Aorta (tissue), 5 donors: ENCODE measurements around the gene TBC1D26. TPM values are rescaled to one million over a fixed set of nuclear protein-coding genes. Genes with fewer than 3 reads are reported as not detected.
"Not testable (repeated sequence)": the region's sequence is repeated elsewhere in the genome, so short reads cannot be mapped to it uniquely, and the experiment has no call there.

ENCODE experiments used
- ATAC-seq: fragments of 200-7000 bp; cut with Tn5 transposase; one replicate; pipeline ENCODE4 v1.9.1; 2022; ENCODE audit warnings: moderate library complexity; ENCODE audit not compliant: low FRiP score
- DNase-seq, 2 donors: peaks; one replicate each; pipeline ENCODE4 v3.0.0-alpha.2; 2020
- H3K27ac ChIP-seq, 2 donors: one replicate each; pipeline ENCODE4 v1.5.1; 2013; ENCODE audit warnings: low read length in 2 of 2, mild to moderate bottlenecking in 2 of 2, moderate library complexity in 2 of 2, control low read depth in 1 of 2, inconsistent platforms in 1 of 2, low read depth in 1 of 2
- H3K27me3 ChIP-seq, 2 donors: one replicate each; pipeline ENCODE4 v1.6.1; 2013; ENCODE audit warnings: control low read depth in 1 of 2, low read length in 1 of 2, mild to moderate bottlenecking in 1 of 2, moderate library complexity in 1 of 2; ENCODE audit not compliant: insufficient read depth in 2 of 2, control insufficient read depth in 1 of 2
- H3K36me3 ChIP-seq, 2 donors: one replicate each; pipeline ENCODE4 v1.6.1; 2013; ENCODE audit warnings: control low read depth in 1 of 2, low read length in 1 of 2, mild to moderate bottlenecking in 1 of 2; ENCODE audit not compliant: insufficient read depth in 2 of 2, control insufficient read depth in 1 of 2
- H3K4me1 ChIP-seq, 2 donors: one replicate each; pipeline ENCODE4 v1.6.1; 2013; ENCODE audit warnings: low read length in 2 of 2, control low read depth in 1 of 2, mild to moderate bottlenecking in 1 of 2, moderate library complexity in 1 of 2; ENCODE audit not compliant: insufficient read depth in 2 of 2, control insufficient read depth in 1 of 2
- H3K4me3 ChIP-seq, 2 donors: one replicate each; pipeline ENCODE4 v1.5.1; 2013; ENCODE audit warnings: low read length in 2 of 2, control low read depth in 1 of 2, mild to moderate bottlenecking in 1 of 2
- H3K9me3 ChIP-seq: one replicate; pipeline ENCODE4 v1.6.1; 2013; ENCODE audit warnings: mild to moderate bottlenecking, low read length; ENCODE audit not compliant: control insufficient read depth
- WGBS, 2 donors: extraction: QIAGEN DNeasy Blood & Tissue Kit; methylation state at CpG; one replicate each; pipeline ENCODE4 v1.1.7; 2013; 5-methylcytosine and 5-hydroxymethylcytosine counted together
- intact Hi-C, 2 donors: fragments of 100-400 bp; cut with DNase I; formaldehyde crosslinking; loops; one replicate each; pipeline versions ENCODE4 v1.14.2 to v1.15.0; 2022
- polyA plus RNA-seq, 2 donors: library from polyadenylated mRNA; stranded (reverse); fragments of 200-250 nt; gene quantifications; one replicate each; pipeline ENCODE4 v1.2.3, GENCODE V29; 2013
- total RNA-seq, 2 donors: library from RNA; stranded (reverse); fragmentation: NEBNext Ultra II Directional; extraction: Animal tissue kit (Norgen Biotek cat#: 25700); gene quantifications; one replicate each; pipeline ENCODE4 v1.2.1, GENCODE V29; 2021
- donor health status: healthy with polysubstance abuse.
- donor health status: Bipolar disorder and iron deficiency.
- donor health status: DM: no; HTN: no; CAD: no.
- donor health status: DM: no; HTN: no; CAD: no.
- donor health status: DM: yes; HTN: yes; CAD: no.

The TBC1D26 gene
- total and polyA plus RNA-seq, 4 donors, result 0.51 TPM; not detected in 3

DNA sequence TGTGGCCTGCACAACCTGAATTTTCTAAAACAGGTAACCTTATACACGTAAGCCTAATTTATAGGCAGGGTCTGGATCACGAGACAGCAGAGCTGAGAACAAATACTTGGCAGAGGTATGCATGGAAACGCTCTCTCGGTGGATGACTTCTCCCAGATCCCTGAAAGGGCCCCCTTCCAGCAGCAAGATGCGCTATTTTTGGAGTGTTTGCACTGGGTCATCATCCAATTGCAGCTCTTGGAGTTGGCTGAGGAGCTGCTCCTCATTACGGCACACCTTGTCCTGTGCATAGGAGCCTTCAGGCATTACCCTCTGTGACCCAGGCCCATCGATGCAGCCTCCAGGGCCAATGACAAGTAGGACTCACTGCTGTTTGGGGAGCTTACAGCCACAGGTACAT lies 38.6 kb downstream of the TBC1D26 start:
- WGBS, 2 donors, result 69 to 75% methylated on average over 6 to 7 of the region's 7 CpGs
- ATAC-seq, H3K4me3 ChIP-seq, H3K27ac ChIP-seq, H3K36me3 ChIP-seq, H3K9me3 ChIP-seq, intact Hi-C loops, DNase-seq, H3K27me3 ChIP-seq, H3K4me1 ChIP-seq: not testable (repeated sequence)

GRCh38 chr17:15776871-15777270 lies 44.8 kb downstream of the TBC1D26 start:
- no peaks in the 10 kb centered on the region for H3K9me3 ChIP-seq
- no peak overlapping the region for H3K27ac ChIP-seq
- DNase-seq (no peak), ATAC-seq (no peak)
- intact Hi-C loops, result no loop called here
- H3K36me3 ChIP-seq, result no peaks in the 10 kb centered on the region
- H3K4me3 ChIP-seq, result no peak overlapping the region
- no peaks in the 10 kb centered on the region for H3K4me1 ChIP-seq
- H3K27me3 ChIP-seq, result no peaks in the 10 kb centered on the region

DNA sequence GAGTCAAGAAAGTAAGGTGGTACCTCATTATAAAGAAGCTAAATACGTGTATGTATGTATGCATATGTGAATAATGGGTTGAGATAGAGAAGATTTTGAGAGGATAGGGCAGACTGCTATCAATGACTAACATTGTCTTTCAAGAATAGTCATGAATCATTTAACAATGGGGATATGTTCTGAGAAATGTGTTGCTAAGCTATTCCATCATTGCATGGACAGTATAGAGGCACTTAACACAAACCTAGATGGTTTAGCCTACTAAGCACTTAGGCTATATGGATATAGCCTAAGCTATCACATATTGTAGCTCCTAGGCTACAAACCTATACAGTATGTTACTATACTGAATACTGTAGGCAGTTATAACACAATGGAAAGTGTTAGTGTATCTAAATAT lies 45.2 kb downstream of the TBC1D26 start:
- DNase-seq (no peak), ATAC-seq (no peak)
- Histone ChIP-seq H3K4me3 (no peak overlapping the region), H3K27ac (no peak overlapping the region), H3K9me3 (no peaks in the 10 kb centered on the region), H3K27me3 (no peaks in the 10 kb centered on the region), H3K4me1 (no peaks in the 10 kb centered on the region), H3K36me3 (no peaks in the 10 kb centered on the region)
- intact Hi-C loops, result no loop called here
- 68 to 69% methylated on average over 1 of the region's 1 CpG for WGBS, 2 donors

- intact Hi-C loops, result no loop called here
- H3K36me3 ChIP-seq, result no peaks in the 10 kb centered on the region
- ATAC-seq (no peak), DNase-seq (no peak)
- H3K4me1 ChIP-seq, result no peaks in the 10 kb centered on the region
- WGBS, 2 donors, result 89 to 94% methylated on average over 4 of the region's 4 CpGs
- H3K9me3 ChIP-seq, result no peaks in the 10 kb centered on the region
- H3K27ac ChIP-seq, result no peak overlapping the region
- H3K4me3 ChIP-seq, result no peak overlapping the region
- no peaks in the 10 kb centered on the region for H3K27me3 ChIP-seq
Measured at GRCh38 chr17:15777717-15778116, 45.6 kb downstream of the TBC1D26 start.

DNA sequence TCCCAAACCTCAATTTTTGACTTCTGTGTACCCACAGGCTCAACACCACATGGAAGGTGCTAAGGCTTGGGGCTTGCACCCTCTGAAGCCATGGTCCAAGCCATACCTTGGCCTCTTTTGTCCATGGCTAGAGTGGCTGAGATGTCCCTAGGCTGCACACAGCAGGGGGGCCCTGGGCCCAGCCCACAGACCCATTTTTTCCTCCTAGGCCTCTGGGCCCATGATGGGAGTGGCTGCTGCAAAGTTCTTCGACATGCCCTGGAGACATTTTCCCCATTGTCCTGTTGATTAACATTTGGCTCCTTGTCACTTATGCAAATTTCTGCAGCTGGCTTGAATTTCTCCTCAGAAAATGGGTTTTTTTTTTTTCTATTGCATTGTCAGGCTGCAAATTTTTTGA lies 47.0 kb downstream of the TBC1D26 start:
- Histone ChIP-seq H3K27me3 (no peaks in the 10 kb centered on the region), H3K9me3 (no peaks in the 10 kb centered on the region), H3K27ac (no peak overlapping the region), H3K36me3 (no peaks in the 10 kb centered on the region), H3K4me3 (no peak overlapping the region), H3K4me1 (no peaks in the 10 kb centered on the region)
- 85 to 86% methylated on average over 1 of the region's 1 CpG for WGBS, 2 donors
- DNase-seq (no peak), ATAC-seq (no peak)
- intact Hi-C loops, result no loop called here

GRCh38 chr17:15780188-15780587 lies 48.1 kb downstream of the TBC1D26 start:
- H3K4me3 ChIP-seq, result no peak overlapping the region
- H3K4me1 ChIP-seq, result no peaks in the 10 kb centered on the region
- H3K36me3 ChIP-seq, result no peaks in the 10 kb centered on the region
- no peak for DNase-seq
- no peak overlapping the region for H3K27ac ChIP-seq
- H3K27me3 ChIP-seq, result no peaks in the 10 kb centered on the region
- no peaks in the 10 kb centered on the region for H3K9me3 ChIP-seq
- intact Hi-C loops, result no loop called here
- no peak for ATAC-seq

GRCh38 chr17:15782866-15783265 lies 50.8 kb downstream of the TBC1D26 start:
- no peaks in the 10 kb centered on the region for H3K4me1 ChIP-seq
- H3K27me3 ChIP-seq, result no peaks in the 10 kb centered on the region
- ATAC-seq, result peak; percentile 66
- H3K36me3 ChIP-seq, result no peaks in the 10 kb centered on the region
- H3K9me3 ChIP-seq, result no peaks in the 10 kb centered on the region
- peak overlapping the region; percentile 18 to 66 for H3K4me3 ChIP-seq
- intact Hi-C loops, result no loop called here
- H3K27ac ChIP-seq, result no peak overlapping the region
- peak; percentile 78 to 87 for DNase-seq
- 5 to 7% methylated on average over 32 of the region's 32 CpGs for WGBS, 2 donors

DNA sequence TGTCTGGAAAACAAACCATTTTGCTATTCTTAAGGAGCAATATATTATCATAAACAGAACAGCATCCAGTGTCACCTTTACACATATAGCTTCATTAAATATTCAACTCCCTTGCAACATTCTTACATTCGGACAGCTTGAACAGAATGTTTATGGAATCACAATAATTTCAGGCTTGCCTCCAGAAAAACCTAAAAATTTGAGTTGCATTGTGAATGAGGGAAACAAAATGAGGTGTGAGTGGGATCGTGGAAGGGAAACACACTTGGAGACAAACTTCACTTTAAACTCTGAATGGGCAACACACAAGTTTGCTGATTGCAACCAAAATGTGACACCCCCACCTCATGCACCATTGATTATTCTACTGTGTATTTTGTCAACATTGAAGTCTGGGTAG lies 51.4 kb downstream of the TBC1D26 start:
- Histone ChIP-seq H3K4me1 (no peaks in the 10 kb centered on the region), H3K27me3 (no peaks in the 10 kb centered on the region), H3K27ac (no peak overlapping the region), H3K4me3 (no peak overlapping the region), H3K36me3 (no peaks in the 10 kb centered on the region), H3K9me3 (no peaks in the 10 kb centered on the region)
- ATAC-seq (no peak), DNase-seq (no peak)
- intact Hi-C loops, result no loop called here
- 86% methylated on average over 2 of the region's 2 CpGs for WGBS, 2 donors

GRCh38 chr17:15784351-15784750 lies 52.3 kb downstream of the TBC1D26 start:
- WGBS, 2 donors, result 91 to 95% methylated on average over 2 of the region's 2 CpGs

More at GRCh38 chr17:15784351-15784750, 52.3 kb downstream of the TBC1D26 start:
- H3K27ac ChIP-seq, H3K4me1 ChIP-seq, H3K36me3 ChIP-seq, intact Hi-C loops, H3K9me3 ChIP-seq, H3K4me3 ChIP-seq, H3K27me3 ChIP-seq, ATAC-seq: not testable (repeated sequence)
- DNase-seq, result peak in 1 of 2 donors; percentile 61
